Loucy (cell line): ENCODE measurements around the gene MAFF.

Source experiments
- H2AFZ ChIP-seq: fragments of 200-600 bp; sonication (generic); 2 replicates; pipeline ENCODE4 v1.6.0; 2016; ENCODE audit warnings: antibody characterized with exemption, mild to moderate bottlenecking, low read length, moderate library complexity
- H3F3A ChIP-seq: fragments of 200-600 bp; 2 replicates; pipeline ENCODE4 v1.6.0; 2016; ENCODE audit warnings: antibody characterized with exemption, low read depth, mild to moderate bottlenecking
- H3K27me3 ChIP-seq: fragments of 200-600 bp; sonication (generic); 2 replicates; pipeline ENCODE4 v1.6.1; 2014; ENCODE audit warnings: low read length, mild to moderate bottlenecking; ENCODE audit not compliant: insufficient read depth, poor library complexity, severe bottlenecking
- H3K36me3 ChIP-seq: fragments of 200-600 bp; sonication (generic); 2 replicates; pipeline ENCODE4 v1.6.1; 2016; ENCODE audit warnings: low read length; ENCODE audit not compliant: insufficient read depth
- H3K4me1 ChIP-seq: fragments of 200-600 bp; sonication (generic); 2 replicates; pipeline ENCODE4 v1.5.1; 2014; ENCODE audit warnings: low read length, mild to moderate bottlenecking; ENCODE audit not compliant: insufficient read depth, poor library complexity, severe bottlenecking
- H3K4me2 ChIP-seq: fragments of 200-600 bp; sonication (generic); 2 replicates; pipeline ENCODE4 v1.6.0; 2014; ENCODE audit warnings: antibody characterized with exemption, low read length, low read depth, mild to moderate bottlenecking; ENCODE audit not compliant: poor library complexity, severe bottlenecking
- H3K4me3 ChIP-seq: fragments of 200-600 bp; sonication (generic); 2 replicates; pipeline ENCODE4 v1.5.1; 2014; ENCODE audit warnings: low read length, mild to moderate bottlenecking, mixed read lengths; ENCODE audit not compliant: poor library complexity, severe bottlenecking
- H3K79me2 ChIP-seq: fragments of 200-600 bp; sonication (generic); 2 replicates; pipeline ENCODE4 v1.6.1; 2014; ENCODE audit warnings: low read length; ENCODE audit not compliant: insufficient read depth
- H3K9ac ChIP-seq: fragments of 200-600 bp; sonication (generic); 2 replicates; pipeline ENCODE4 v1.6.0; 2014; ENCODE audit warnings: mild to moderate bottlenecking, low read depth, low read length, moderate library complexity; ENCODE audit not compliant: poor library complexity, severe bottlenecking
- H3K9me2 ChIP-seq: fragments of 200-600 bp; sonication (generic); replicated peaks from 2 replicates; pipeline ENCODE4 v1.6.1; 2016; ENCODE audit warnings: low read depth, low read length, mixed read lengths
- H3K9me3 ChIP-seq: fragments of 200-600 bp; sonication (generic); 2 replicates; pipeline ENCODE4 v1.6.1; 2014; ENCODE audit warnings: mild to moderate bottlenecking, antibody characterized with exemption, low read length, low read depth; ENCODE audit not compliant: insufficient read depth
- H4K20me1 ChIP-seq: fragments of 200-600 bp; sonication (generic); 2 replicates; pipeline ENCODE4 v1.6.0; 2014; ENCODE audit warnings: antibody characterized with exemption, low read length, mild to moderate bottlenecking; ENCODE audit not compliant: insufficient read depth, poor library complexity, severe bottlenecking
- EZH2phosphoT487 ChIP-seq: fragments of 200-600 bp; IDR thresholded peaks from 2 replicates; pipeline ENCODE4 v1.6.1; 2018; ENCODE audit warnings: antibody characterized with exemption, mild to moderate bottlenecking, moderate library complexity, borderline replicate concordance
- TF ChIP-seq, protein P1 (sequence below): fragments of 200-600 bp; sonication (generic); conservative IDR thresholded peaks from 2 replicates; pipeline ENCODE4 v1.5.1; 2014; ENCODE audit warnings: mild to moderate bottlenecking, antibody characterized with exemption, low read length

MAFF gene

DNA sequence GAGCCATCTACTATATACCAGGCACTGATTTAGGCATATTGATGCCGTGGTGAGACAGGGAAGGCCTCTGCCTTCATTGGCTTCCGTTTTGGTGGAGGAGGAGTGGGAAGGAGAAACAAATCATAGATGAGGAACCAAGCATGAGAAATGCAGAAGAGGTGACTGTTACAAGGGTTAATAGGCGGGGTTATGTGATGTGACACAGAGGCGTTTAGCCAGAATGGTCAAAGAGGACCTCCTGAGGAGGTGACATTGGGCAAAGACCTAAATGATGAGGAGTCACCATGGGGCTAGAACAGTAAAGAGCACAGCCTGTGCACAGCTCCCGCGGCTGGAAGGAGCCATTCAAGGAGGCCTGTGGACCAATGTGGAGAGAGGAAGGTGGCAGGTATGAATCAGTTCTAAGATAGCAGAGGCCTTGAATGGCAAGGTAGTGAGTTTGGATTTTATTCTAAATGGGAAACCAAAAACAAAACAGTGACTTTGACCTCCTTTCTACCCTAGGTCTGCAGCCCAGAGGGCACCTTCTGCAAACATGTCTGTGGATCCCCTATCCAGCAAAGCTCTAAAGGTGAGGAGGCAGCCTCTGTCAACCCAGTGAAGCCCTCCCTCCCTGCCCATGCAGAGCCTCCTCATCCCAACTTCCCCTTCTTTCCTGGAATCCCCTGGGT lies 11.7 kb downstream of the MAFF start:
- no peaks in the 10 kb centered on the region for H3K9me2 ChIP-seq
- no peaks in the 10 kb centered on the region for H4K20me1 ChIP-seq
- H3K9me3 ChIP-seq = no peaks in the 10 kb centered on the region
- H3K27me3 ChIP-seq = no peaks in the 10 kb centered on the region
- no peaks in the 10 kb centered on the region for H3K36me3 ChIP-seq
- H3K4me1 ChIP-seq = no peaks in the 10 kb centered on the region
- H3F3A ChIP-seq = no peaks in the 10 kb centered on the region
- H3K4me2 ChIP-seq = no peak overlapping the region
- H3K4me3 ChIP-seq = no peak overlapping the region
- no peak overlapping the region for H3K9ac ChIP-seq
- no peaks in the 10 kb centered on the region for H3K79me2 ChIP-seq
- no peak overlapping the region for H2AFZ ChIP-seq
- no peak for TF ChIP-seq EZH2phosphoT487
- TF ChIP-seq, protein P1, sequence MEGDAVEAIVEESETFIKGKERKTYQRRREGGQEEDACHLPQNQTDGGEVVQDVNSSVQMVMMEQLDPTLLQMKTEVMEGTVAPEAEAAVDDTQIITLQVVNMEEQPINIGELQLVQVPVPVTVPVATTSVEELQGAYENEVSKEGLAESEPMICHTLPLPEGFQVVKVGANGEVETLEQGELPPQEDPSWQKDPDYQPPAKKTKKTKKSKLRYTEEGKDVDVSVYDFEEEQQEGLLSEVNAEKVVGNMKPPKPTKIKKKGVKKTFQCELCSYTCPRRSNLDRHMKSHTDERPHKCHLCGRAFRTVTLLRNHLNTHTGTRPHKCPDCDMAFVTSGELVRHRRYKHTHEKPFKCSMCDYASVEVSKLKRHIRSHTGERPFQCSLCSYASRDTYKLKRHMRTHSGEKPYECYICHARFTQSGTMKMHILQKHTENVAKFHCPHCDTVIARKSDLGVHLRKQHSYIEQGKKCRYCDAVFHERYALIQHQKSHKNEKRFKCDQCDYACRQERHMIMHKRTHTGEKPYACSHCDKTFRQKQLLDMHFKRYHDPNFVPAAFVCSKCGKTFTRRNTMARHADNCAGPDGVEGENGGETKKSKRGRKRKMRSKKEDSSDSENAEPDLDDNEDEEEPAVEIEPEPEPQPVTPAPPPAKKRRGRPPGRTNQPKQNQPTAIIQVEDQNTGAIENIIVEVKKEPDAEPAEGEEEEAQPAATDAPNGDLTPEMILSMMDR = no peak

DNA sequence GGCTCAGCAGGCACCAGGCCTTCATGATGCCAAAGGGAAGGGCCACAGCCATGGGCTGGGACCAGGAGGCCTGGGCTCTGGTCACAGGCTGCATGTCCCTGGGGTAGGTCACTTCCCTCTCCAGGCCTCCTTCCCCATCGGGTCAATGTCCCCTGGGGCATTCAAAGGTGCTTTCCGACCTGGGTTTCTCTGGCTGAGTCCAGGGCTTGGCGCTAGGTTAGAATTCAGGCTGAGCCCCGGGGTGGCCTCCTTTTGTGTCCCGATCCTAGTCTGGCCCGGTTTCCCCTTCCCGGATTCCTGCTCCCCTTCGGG lies 12.2 kb downstream of the MAFF start:
- Histone ChIP-seq H3K36me3 (no peaks in the 10 kb centered on the region), H3K4me3 (no peak overlapping the region), H3K4me2 (no peak overlapping the region), H4K20me1 (no peaks in the 10 kb centered on the region), H3K4me1 (no peaks in the 10 kb centered on the region), H3K79me2 (no peaks in the 10 kb centered on the region), H3K27me3 (no peaks in the 10 kb centered on the region), H3K9ac (no peak overlapping the region), H3F3A (no peaks in the 10 kb centered on the region), H3K9me2 (no peaks in the 10 kb centered on the region), H2AFZ (no peak overlapping the region), H3K9me3 (no peaks in the 10 kb centered on the region)
- TF ChIP-seq EZH2phosphoT487 = no peak
- TF ChIP-seq, protein P1 = no peak

DNA sequence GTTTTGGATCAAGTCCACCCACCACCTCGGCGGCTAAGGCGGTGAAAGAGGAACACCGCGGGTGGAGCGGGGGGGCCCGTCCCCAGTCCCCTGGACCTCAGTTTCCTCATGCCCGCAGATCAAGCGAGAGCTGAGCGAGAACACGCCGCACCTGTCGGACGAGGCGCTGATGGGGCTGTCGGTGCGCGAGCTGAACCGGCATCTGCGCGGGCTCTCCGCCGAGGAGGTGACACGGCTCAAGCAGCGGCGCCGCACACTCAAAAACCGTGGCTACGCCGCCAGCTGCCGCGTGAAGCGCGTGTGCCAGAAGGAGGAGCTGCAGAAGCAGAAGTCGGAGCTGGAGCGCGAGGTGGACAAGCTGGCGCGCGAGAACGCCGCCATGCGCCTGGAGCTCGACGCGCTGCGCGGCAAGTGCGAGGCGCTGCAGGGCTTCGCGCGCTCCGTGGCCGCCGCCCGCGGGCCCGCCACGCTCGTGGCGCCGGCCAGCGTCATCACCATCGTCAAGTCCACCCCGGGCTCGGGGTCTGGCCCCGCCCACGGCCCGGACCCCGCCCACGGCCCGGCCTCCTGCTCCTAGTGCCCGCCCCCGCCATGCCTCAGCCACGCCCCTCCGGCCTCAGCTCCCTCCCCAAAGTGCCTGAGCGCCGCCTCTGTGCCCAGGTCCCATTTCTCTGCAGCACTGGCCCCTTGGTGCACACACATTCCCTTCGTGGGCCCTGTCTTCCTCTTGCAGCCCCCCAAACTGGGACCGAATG lies 12.7 kb downstream of the MAFF start:
- Histone ChIP-seq H3K79me2 (no peaks in the 10 kb centered on the region), H3K9me2 (no peaks in the 10 kb centered on the region), H3K4me3 (no peak overlapping the region), H4K20me1 (no peaks in the 10 kb centered on the region), H3K4me1 (no peaks in the 10 kb centered on the region), H3F3A (no peaks in the 10 kb centered on the region), H3K27me3 (no peaks in the 10 kb centered on the region), H2AFZ (no peak overlapping the region), H3K9ac (no peak overlapping the region), H3K9me3 (no peaks in the 10 kb centered on the region), H3K36me3 (no peaks in the 10 kb centered on the region), H3K4me2 (no peak overlapping the region)
- TF ChIP-seq EZH2phosphoT487 = no peak
- TF ChIP-seq, protein P1 = no peak
